PC-3 (cell line): ENCODE results near the gene ATP1B1.

Experiments used
- EZH2phosphoT487 ChIP-seq: fragments of 300-600 bp; sonication (generic); IDR thresholded peaks from 2 replicates; pipeline ENCODE4 v1.6.1; 2018; ENCODE audit warnings: mild to moderate bottlenecking, antibody characterized with exemption, low read length, borderline replicate concordance
- TF ChIP-seq, protein P1 (sequence below): fragments of 300-600 bp; sonication (generic); conservative IDR thresholded peaks from 2 replicates; pipeline ENCODE4 v1.5.1; 2017; ENCODE audit warnings: antibody characterized with exemption, low read depth, mild to moderate bottlenecking, low read length

DNA sequence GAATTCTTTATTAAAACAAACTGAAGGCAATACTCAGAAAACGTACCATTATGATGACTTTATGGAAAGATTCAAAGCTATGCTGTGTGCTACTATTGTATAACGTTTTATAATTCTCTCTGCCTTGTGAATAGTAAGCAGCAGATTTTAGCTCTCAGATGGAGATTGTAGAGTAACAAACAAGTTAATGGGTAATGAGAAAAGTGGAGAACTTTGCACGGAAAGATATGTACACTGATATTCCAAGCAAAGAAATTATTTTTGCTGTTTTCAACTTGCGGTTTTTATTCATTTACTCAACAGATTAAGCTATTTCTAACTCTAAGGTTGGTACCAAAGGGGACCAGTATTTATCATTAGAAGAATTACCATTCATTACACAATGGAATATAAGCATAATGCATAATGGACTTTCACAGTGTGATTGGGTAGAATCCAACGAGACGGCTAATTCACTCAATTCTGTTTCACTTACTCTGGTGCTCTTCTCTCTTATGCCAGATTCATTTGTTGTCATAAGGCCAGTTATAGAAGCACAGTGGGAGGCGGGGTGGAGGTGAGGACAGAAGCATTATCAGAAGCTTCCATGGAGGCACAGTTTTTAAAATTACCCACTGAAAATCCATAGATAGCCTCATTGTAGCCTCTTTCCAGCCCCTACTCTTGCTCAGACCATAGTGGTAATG is 38.6 kb downstream of the ATP1B1 start:
- TF ChIP-seq, protein P1, sequence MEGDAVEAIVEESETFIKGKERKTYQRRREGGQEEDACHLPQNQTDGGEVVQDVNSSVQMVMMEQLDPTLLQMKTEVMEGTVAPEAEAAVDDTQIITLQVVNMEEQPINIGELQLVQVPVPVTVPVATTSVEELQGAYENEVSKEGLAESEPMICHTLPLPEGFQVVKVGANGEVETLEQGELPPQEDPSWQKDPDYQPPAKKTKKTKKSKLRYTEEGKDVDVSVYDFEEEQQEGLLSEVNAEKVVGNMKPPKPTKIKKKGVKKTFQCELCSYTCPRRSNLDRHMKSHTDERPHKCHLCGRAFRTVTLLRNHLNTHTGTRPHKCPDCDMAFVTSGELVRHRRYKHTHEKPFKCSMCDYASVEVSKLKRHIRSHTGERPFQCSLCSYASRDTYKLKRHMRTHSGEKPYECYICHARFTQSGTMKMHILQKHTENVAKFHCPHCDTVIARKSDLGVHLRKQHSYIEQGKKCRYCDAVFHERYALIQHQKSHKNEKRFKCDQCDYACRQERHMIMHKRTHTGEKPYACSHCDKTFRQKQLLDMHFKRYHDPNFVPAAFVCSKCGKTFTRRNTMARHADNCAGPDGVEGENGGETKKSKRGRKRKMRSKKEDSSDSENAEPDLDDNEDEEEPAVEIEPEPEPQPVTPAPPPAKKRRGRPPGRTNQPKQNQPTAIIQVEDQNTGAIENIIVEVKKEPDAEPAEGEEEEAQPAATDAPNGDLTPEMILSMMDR: no peak
- TF ChIP-seq EZH2phosphoT487: no peak
